Measurements from ENCODE around the gene TBCB. TPM values are rescaled to one million over a fixed set of nuclear protein-coding genes. Genes with fewer than 3 reads are reported as not detected.
"Not testable (repeated sequence)": the region's sequence is repeated elsewhere in the genome, so short reads cannot be mapped to it uniquely, and the experiment has no call there.

The TBCB gene
- total RNA-seq, 1 donor from 2014 or later = 57.9 TPM

DNA sequence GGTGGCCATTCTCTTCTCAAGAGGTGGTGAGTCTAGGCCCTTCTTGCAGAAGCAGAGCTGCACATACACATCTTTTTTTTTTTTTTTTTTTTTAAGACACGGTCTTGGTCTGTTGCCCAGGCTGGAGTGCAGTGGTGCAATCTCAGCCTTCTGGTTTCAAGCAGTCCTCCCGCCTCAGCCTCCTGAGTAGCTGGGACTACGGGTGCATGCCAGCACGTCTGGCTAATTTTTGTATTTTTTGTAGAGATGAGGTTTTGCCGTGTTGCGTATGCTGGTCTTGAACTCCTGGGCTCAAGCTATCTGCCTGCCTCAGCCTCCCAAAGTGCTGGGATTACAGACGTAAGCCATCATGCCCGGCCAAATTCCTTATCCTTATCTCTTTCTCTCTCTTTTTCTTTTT, 58.6 kb downstream of the TBCB start:
- DNase-seq = not testable (repeated sequence)

Other genes starting within 250 kb of the TBCB start
- 3.0 TPM for gene APLP1, start 246.9 kb upstream of the TBCB start, total RNA-seq
- 12.0 TPM for gene NFKBID, start 214.9 kb upstream of the TBCB start, total RNA-seq
- 2.7 TPM for gene HCST, start 212.9 kb upstream of the TBCB start, total RNA-seq
- 14.1 TPM for gene TYROBP, start 207.2 kb upstream of the TBCB start, total RNA-seq
- 2.8 TPM for gene LRFN3, start 179.1 kb upstream of the TBCB start, total RNA-seq
- 11.2 TPM for gene SDHAF1, start 120.3 kb upstream of the TBCB start, total RNA-seq
- not detected for gene SYNE4, start 106.7 kb upstream of the TBCB start, total RNA-seq
- 9.2 TPM for gene ALKBH6, start 101.3 kb upstream of the TBCB start, total RNA-seq
- gene CLIP3, start 82.6 kb upstream of the TBCB start, total RNA-seq = 4.2 TPM
- 2.3 TPM for gene THAP8, start 61.2 kb upstream of the TBCB start, total RNA-seq
- gene WDR62, start 60.6 kb upstream of the TBCB start, total RNA-seq = 2.5 TPM
- not detected for gene OVOL3, start 4.3 kb upstream of the TBCB start, total RNA-seq
- 64.2 TPM for gene POLR2I, start 593 bp upstream of the TBCB start, total RNA-seq
- gene CAPNS1, start 24.6 kb downstream of the TBCB start, total RNA-seq = 141 TPM
- 43.5 TPM for gene COX7A1, start 37.0 kb downstream of the TBCB start, total RNA-seq
- gene ZNF565, start 99.2 kb downstream of the TBCB start, total RNA-seq = 8.2 TPM
- 89.4 TPM for gene ZNF146, start 99.6 kb downstream of the TBCB start, total RNA-seq

Measured in skin of body (tissue), 2 donors.